HepG2 (cell line): Measurements from ENCODE around the gene UBC. TPM values are rescaled to one million over a fixed set of nuclear protein-coding genes. Genes with fewer than 3 reads are reported as not detected.
A peak's percentile ranks its signal among the peaks of the same experiment; 100 is the strongest.

ENCODE experiments used
- ELF4 ChIP-seq: sonication (generic); formaldehyde crosslinking; IDR thresholded peaks from 2 replicates; pipeline ENCODE4 v1.5.0; 2020; ENCODE audit warnings: missing genetic modification reagents, mild to moderate bottlenecking, moderate library complexity, borderline replicate concordance
- GABPB1 ChIP-seq: IDR thresholded peaks from 2 replicates; pipeline ENCODE4 v1.6.1; 2016; ENCODE audit warnings: mild to moderate bottlenecking, missing genetic modification reagents, moderate library complexity, missing compliant biosample characterization
- KLF11 ChIP-seq: IDR thresholded peaks from 2 replicates; pipeline ENCODE4 v1.6.1; 2016; ENCODE audit warnings: missing compliant biosample characterization
- KLF16 ChIP-seq, 2 experiments: sonication (generic) in 1 of 2; formaldehyde crosslinking in 1 of 2; IDR thresholded peaks; 2 replicates each; pipeline versions ENCODE4 v1.6.1 to v1.8.0; 2016 to 2023; ENCODE audit warnings: missing genetic modification reagents in 2 of 2, missing compliant biosample characterization in 1 of 2
- NR2F2 ChIP-seq: IDR thresholded peaks from 2 replicates; pipeline ENCODE4 v1.6.1; 2012; ENCODE audit warnings: low read depth, inconsistent platforms, borderline replicate concordance
- NRL ChIP-seq: sonication (generic); formaldehyde crosslinking; IDR thresholded peaks from 2 replicates; pipeline ENCODE4 v1.5.0; 2020; ENCODE audit warnings: missing genetic modification reagents, mild to moderate bottlenecking, moderate library complexity, borderline replicate concordance
- RARA ChIP-seq: IDR thresholded peaks from 2 replicates; pipeline ENCODE4 v1.6.1; 2016; ENCODE audit warnings: missing genetic modification reagents, missing compliant biosample characterization
- ZKSCAN1 ChIP-seq: fragments of 150-350 bp; IDR thresholded peaks from 2 replicates; pipeline ENCODE4 v1.6.1; 2014; ENCODE audit warnings: low read length
- ZNF333 ChIP-seq: sonication (generic); formaldehyde crosslinking; IDR thresholded peaks from 2 replicates; pipeline ENCODE4 v1.4.0; 2020; ENCODE audit warnings: mild to moderate bottlenecking, missing genetic modification reagents, borderline replicate concordance
- ZNF589 ChIP-seq: sonication (generic); formaldehyde crosslinking; conservative IDR thresholded peaks from 2 replicates; pipeline ENCODE4 v1.8.0; 2022; ENCODE audit warnings: mild to moderate bottlenecking, moderate library complexity, missing genetic modification reagents
- ZNF768 ChIP-seq: sonication (generic); formaldehyde crosslinking; IDR thresholded peaks from 2 replicates; pipeline ENCODE4 v1.4.0; 2020; ENCODE audit warnings: missing genetic modification reagents
- polyA plus RNA-seq, 8 experiments: library from polyadenylated mRNA; depleted of rRNA in 3 of 8; stranded (reverse) in 7 of 8; unstranded in 1 of 8; fragments of >200 nt; fragmentation: Illumina TruSeq in 4 of 8; extraction: Trizol in 4 of 8; gene quantifications; 2 replicates each; pipeline versions ENCODE4 v1.2.1 to v1.2.3, GENCODE V29; 2011 to 2016; ENCODE audit warnings: low read depth in 4 of 8, missing spikeins in 1 of 8, mixed read lengths in 1 of 8; ENCODE audit not compliant: insufficient read depth in 1 of 8
- total RNA-seq, 5 experiments: library from RNA; depleted of rRNA; stranded (reverse); fragments of >200 nt; fragmentation: Illumina TruSeq; extraction: Trizol; gene quantifications; 2 replicates each; pipeline ENCODE4 v1.2.3, GENCODE V29; 2016; ENCODE audit warnings: low read depth in 1 of 5
- TF ChIP-seq, protein P1 (sequence below), 2 experiments: sonication (generic) in 1 of 2; formaldehyde crosslinking in 1 of 2; IDR thresholded peaks; 2 replicates each; pipeline versions ENCODE4 v1.6.1 to v1.9.0; 2014 to 2022; ENCODE audit warnings: antibody characterized with exemption in 1 of 2, borderline replicate concordance in 1 of 2, inconsistent platforms in 1 of 2, low read depth in 1 of 2, missing genetic modification reagents in 1 of 2
- TF ChIP-seq, protein P2 (sequence below): sonication (generic); formaldehyde crosslinking; IDR thresholded peaks from 2 replicates; pipeline ENCODE4 v1.8.0; 2022; ENCODE audit warnings: missing genetic modification reagents, low read depth, mild to moderate bottlenecking, borderline replicate concordance
- TF ChIP-seq, protein P3 (sequence below): sonication (generic); formaldehyde crosslinking; IDR thresholded peaks from 2 replicates; pipeline ENCODE4 v1.5.0; 2020; ENCODE audit warnings: mild to moderate bottlenecking, missing genetic modification reagents, borderline replicate concordance

Gene UBC
- total and polyA plus RNA-seq, 2 of the 13 experiments (the other 11 are each of a cell fraction or from before 2014, with no cell fraction given): 805 to 1,432 TPM

DNA sequence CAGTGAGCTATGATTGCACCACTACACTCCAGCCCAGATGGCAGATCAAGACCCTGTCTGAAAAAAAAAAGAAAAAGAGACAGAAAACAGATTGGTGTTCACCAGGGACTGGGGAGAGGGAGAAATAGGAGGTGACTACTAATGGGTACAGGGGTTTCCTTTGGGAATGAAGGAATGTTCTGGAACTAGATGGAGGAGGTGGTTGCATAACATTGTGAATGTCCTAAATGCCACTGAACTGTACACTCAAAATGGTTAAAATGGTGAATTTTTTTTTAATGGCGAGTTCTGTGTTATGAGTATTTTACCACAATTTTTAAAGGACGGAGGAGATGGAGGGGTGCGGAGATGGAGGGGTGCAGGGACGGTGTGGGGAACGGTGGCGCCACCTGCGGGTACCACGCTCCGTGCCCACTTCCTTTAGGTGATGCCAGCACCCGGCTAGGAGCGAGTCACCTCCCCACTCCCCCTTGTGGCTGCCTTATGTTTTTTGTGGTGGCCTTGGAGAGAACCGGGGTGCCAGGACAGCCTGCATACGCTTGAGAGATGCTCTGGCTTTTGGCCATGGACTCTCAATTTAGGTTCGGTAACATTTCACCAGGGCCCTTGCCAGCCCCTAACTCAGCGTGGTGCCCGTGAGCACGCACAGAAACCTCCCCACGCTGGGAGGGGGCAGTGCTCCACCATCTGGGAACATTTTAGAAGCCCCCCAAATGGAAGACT, 16.1 kb downstream of the UBC start (continued):
- TF ChIP-seq, protein P1, sequence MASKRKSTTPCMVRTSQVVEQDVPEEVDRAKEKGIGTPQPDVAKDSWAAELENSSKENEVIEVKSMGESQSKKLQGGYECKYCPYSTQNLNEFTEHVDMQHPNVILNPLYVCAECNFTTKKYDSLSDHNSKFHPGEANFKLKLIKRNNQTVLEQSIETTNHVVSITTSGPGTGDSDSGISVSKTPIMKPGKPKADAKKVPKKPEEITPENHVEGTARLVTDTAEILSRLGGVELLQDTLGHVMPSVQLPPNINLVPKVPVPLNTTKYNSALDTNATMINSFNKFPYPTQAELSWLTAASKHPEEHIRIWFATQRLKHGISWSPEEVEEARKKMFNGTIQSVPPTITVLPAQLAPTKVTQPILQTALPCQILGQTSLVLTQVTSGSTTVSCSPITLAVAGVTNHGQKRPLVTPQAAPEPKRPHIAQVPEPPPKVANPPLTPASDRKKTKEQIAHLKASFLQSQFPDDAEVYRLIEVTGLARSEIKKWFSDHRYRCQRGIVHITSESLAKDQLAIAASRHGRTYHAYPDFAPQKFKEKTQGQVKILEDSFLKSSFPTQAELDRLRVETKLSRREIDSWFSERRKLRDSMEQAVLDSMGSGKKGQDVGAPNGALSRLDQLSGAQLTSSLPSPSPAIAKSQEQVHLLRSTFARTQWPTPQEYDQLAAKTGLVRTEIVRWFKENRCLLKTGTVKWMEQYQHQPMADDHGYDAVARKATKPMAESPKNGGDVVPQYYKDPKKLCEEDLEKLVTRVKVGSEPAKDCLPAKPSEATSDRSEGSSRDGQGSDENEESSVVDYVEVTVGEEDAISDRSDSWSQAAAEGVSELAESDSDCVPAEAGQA (IDR thresholded peaks at IDR 0.05; ENCODE audit: low read depth): no peak
- TF ChIP-seq, protein P1 (CRISPR knock-in tag; IDR thresholded peaks at IDR 0.05; ENCODE audit: borderline replicate concordance): no peak
- TF ChIP-seq GABPB1 (peak; percentile 60), NRL (CRISPR knock-in tag) (no peak), ZNF589 (CRISPR knock-in tag) (no peak), ELF4 (CRISPR knock-in tag) (no peak), RARA (CRISPR knock-in tag) (no peak), NR2F2 (no peak), ZKSCAN1 (no peak), KLF11 (no peak), ZNF333 (CRISPR knock-in tag) (no peak), KLF16 (CRISPR knock-in tag; IDR thresholded peaks at IDR 0.05) (no peak), ZNF768 (CRISPR knock-in tag) (peak; percentile 19; the same call in 1 of the 2 replicates)
- TF ChIP-seq, protein P2, sequence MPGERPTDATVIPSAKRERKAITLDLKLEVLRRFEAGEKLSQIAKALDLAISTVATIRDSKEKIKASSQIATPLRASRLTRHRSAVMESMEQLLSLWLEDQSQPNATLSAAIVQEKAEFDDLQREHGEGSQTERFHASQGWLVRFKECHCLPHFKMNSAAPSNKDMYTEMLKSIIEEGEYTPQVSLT (CRISPR knock-in tag): no peak
- TF ChIP-seq, protein P3, sequence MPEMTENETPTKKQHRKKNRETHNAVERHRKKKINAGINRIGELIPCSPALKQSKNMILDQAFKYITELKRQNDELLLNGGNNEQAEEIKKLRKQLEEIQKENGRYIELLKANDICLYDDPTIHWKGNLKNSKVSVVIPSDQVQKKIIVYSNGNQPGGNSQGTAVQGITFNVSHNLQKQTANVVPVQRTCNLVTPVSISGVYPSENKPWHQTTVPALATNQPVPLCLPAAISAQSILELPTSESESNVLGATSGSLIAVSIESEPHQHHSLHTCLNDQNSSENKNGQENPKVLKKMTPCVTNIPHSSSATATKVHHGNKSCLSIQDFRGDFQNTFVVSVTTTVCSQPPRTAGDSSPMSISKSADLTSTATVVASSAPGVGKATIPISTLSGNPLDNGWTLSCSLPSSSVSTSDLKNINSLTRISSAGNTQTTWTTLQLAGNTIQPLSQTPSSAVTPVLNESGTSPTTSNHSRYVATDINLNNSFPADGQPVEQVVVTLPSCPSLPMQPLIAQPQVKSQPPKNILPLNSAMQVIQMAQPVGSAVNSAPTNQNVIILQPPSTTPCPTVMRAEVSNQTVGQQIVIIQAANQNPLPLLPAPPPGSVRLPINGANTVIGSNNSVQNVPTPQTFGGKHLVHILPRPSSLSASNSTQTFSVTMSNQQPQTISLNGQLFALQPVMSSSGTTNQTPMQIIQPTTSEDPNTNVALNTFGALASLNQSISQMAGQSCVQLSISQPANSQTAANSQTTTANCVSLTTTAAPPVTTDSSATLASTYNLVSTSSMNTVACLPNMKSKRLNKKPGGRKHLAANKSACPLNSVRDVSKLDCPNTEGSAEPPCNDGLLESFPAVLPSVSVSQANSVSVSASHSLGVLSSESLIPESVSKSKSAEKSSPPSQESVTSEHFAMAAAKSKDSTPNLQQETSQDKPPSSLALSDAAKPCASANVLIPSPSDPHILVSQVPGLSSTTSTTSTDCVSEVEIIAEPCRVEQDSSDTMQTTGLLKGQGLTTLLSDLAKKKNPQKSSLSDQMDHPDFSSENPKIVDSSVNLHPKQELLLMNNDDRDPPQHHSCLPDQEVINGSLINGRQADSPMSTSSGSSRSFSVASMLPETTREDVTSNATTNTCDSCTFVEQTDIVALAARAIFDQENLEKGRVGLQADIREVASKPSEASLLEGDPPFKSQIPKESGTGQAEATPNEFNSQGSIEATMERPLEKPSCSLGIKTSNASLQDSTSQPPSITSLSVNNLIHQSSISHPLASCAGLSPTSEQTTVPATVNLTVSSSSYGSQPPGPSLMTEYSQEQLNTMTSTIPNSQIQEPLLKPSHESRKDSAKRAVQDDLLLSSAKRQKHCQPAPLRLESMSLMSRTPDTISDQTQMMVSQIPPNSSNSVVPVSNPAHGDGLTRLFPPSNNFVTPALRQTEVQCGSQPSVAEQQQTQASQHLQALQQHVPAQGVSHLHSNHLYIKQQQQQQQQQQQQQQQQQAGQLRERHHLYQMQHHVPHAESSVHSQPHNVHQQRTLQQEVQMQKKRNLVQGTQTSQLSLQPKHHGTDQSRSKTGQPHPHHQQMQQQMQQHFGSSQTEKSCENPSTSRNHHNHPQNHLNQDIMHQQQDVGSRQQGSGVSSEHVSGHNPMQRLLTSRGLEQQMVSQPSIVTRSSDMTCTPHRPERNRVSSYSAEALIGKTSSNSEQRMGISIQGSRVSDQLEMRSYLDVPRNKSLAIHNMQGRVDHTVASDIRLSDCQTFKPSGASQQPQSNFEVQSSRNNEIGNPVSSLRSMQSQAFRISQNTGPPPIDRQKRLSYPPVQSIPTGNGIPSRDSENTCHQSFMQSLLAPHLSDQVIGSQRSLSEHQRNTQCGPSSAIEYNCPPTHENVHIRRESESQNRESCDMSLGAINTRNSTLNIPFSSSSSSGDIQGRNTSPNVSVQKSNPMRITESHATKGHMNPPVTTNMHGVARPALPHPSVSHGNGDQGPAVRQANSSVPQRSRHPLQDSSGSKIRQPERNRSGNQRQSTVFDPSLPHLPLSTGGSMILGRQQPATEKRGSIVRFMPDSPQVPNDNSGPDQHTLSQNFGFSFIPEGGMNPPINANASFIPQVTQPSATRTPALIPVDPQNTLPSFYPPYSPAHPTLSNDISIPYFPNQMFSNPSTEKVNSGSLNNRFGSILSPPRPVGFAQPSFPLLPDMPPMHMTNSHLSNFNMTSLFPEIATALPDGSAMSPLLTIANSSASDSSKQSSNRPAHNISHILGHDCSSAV (CRISPR knock-in tag): no peak
